GM23248 (cell line): ENCODE data around the gene PTX4.

Experiments used
- EZH2 ChIP-seq: fragments of 200-600 bp; sonication (generic); IDR thresholded peaks from 2 replicates; pipeline ENCODE4 v1.6.1; 2018; ENCODE audit warnings: antibody characterized with exemption, mild to moderate bottlenecking; ENCODE audit not compliant: insufficient read depth, poor library complexity, severe bottlenecking
- EZH2phosphoT487 ChIP-seq: fragments of 200-600 bp; sonication (generic); IDR thresholded peaks from 2 replicates; pipeline ENCODE4 v1.6.1; 2018; ENCODE audit warnings: antibody characterized with exemption, moderate library complexity, mild to moderate bottlenecking, low read depth; ENCODE audit not compliant: insufficient read depth

GRCh38 chr16:1464894-1465566 lies 23.7 kb downstream of the PTX4 start:
- TF ChIP-seq EZH2 = no peak
- TF ChIP-seq EZH2phosphoT487 = no peak
